ENCODE results near the gene SLC26A1. TPM values are rescaled to one million over a fixed set of nuclear protein-coding genes. Genes with fewer than 3 reads are reported as not detected.

The SLC26A1 gene
- polyA plus RNA-seq, 3 donors = 0.11 to 0.51 (median 0.31) TPM

- WGBS, 3 donors = 78 to 80% (median 80%) methylated on average over 6 to 8 of the region's 8 CpGs
- H3K27ac ChIP-seq (ENCODE audit: low read depth, low read length) = no peak overlapping the region
Observed at GRCh38 chr4:1031346-1031745, 38.1 kb upstream of the SLC26A1 start.

DNA sequence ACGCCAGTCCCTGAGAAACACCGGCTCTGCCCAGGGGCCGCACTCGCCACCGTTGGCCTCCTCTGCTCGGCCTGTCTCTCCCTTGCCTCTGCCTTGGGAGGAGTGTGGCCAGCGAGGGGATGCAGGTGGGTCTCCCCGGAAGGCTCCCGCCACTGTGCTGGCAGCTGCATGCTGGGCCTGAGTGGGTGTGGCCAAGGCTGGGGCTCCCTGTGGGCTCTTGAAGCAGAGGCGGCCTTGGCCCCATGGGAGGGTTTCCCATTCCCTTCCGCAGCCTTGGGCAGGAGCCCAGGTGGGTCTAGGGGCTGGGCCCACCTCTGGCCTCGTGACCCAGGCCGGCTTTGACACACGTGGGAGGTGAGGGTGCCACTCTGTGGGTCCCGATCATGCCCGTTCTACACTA lies 37.4 kb upstream of the SLC26A1 start:
- WGBS, 3 donors = 47 to 65% (median 63%) methylated on average over 16 of the region's 16 CpGs
- no peak overlapping the region for H3K27ac ChIP-seq (ENCODE audit: low read depth, low read length)

- no peak overlapping the region for H3K27ac ChIP-seq (ENCODE audit: low read depth, low read length)
- WGBS, 3 donors = 55 to 61% (median 56%) methylated on average over 12 of the region's 12 CpGs
Observed at GRCh38 chr4:1030031-1030430, 36.8 kb upstream of the SLC26A1 start.

DNA sequence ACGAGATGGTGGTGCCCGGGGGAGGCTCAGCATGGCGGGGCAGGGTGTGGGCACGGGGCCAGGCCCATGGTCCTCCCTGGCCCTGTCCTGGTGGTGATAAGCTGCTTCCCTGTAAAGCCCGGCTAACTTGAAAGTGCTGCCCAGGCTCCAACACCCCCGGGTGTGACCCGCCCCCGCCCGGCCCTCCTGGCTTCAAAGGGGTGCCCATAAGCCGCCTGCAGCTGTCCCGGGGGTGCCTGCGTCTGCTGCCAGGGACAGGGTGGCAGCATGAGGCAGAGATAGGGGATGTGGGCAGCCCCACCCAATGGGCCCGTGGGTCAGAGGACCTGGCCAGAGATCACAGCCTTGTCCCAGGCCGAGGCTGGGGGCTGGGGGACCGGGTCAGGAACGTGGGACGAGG lies 36.3 kb upstream of the SLC26A1 start:
- 44 to 62% (median 53%) methylated on average over 14 to 17 of the region's 17 CpGs for WGBS, 3 donors

GRCh38 chr4:1028574-1029220 lies 35.5 kb upstream of the SLC26A1 start:
- 77 to 80% (median 80%) methylated on average over 34 to 36 of the region's 36 CpGs for WGBS, 3 donors
- no peak overlapping the region for H3K27ac ChIP-seq (ENCODE audit: low read depth, low read length)

More for the DNA sequence above, 36.3 kb upstream of the SLC26A1 start:
- no peak overlapping the region for H3K27ac ChIP-seq (ENCODE audit: low read depth, low read length)

GRCh38 chr4:1027915-1028238 lies 34.7 kb upstream of the SLC26A1 start:
- WGBS, 3 donors = 48 to 65% (median 56%) methylated on average over 9 of the region's 9 CpGs

DNA sequence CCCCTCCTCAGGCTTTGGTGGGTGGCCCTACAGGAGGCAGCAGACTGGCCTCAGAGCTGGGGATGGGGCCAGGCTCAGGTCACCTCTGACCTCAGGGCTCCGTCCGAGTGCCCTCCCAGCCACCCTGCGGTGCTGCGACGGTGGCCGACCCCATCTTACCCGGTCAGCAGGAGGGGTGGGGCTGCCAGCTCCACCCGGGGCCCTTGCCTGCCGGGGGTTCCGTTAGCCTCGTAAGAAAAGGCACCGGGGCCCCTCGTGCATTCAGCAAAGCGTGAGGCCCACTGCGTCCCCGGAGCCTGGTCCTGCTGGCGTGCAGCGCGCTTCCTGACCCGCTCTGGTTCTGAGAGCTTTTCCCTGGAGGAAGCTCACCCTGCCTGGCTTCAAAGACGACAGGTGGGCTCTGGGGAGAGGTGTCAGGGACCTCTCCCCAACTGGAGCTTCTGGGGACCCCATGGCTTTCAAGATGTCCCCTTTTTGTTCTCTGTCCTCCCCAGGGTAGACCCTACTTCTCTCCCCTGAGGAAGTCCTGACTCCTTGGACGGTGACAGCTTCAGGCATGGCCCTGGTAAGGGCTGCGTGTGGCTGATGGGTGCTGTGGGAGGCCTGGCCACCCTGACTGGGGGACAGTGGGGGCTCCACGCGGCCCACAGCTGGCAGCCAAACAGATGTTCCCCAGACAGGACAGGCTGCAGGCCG lies 34.2 kb upstream of the SLC26A1 start:
- WGBS, 3 donors = 66 to 74% (median 69%) methylated on average over 25 to 26 of the region's 26 CpGs
- no peak overlapping the region for H3K27ac ChIP-seq (ENCODE audit: low read depth, low read length)

More at GRCh38 chr4:1027915-1028238, 34.7 kb upstream of the SLC26A1 start:
- H3K27ac ChIP-seq (ENCODE audit: low read depth, low read length) = no peak overlapping the region

GRCh38 chr4:1026115-1026514 lies 32.9 kb upstream of the SLC26A1 start:
- WGBS, 3 donors = 32 to 52% (median 43%) methylated on average over 17 of the region's 17 CpGs

GRCh38 chr4:1024882-1025545 lies 31.8 kb upstream of the SLC26A1 start:
- H3K27ac ChIP-seq (ENCODE audit: low read depth, low read length) = no peak overlapping the region
- WGBS, 3 donors = 90 to 94% (median 94%) methylated on average over 29 to 32 of the region's 32 CpGs

More at GRCh38 chr4:1026115-1026514, 32.9 kb upstream of the SLC26A1 start:
- no peak overlapping the region for H3K27ac ChIP-seq (ENCODE audit: low read depth, low read length)

DNA sequence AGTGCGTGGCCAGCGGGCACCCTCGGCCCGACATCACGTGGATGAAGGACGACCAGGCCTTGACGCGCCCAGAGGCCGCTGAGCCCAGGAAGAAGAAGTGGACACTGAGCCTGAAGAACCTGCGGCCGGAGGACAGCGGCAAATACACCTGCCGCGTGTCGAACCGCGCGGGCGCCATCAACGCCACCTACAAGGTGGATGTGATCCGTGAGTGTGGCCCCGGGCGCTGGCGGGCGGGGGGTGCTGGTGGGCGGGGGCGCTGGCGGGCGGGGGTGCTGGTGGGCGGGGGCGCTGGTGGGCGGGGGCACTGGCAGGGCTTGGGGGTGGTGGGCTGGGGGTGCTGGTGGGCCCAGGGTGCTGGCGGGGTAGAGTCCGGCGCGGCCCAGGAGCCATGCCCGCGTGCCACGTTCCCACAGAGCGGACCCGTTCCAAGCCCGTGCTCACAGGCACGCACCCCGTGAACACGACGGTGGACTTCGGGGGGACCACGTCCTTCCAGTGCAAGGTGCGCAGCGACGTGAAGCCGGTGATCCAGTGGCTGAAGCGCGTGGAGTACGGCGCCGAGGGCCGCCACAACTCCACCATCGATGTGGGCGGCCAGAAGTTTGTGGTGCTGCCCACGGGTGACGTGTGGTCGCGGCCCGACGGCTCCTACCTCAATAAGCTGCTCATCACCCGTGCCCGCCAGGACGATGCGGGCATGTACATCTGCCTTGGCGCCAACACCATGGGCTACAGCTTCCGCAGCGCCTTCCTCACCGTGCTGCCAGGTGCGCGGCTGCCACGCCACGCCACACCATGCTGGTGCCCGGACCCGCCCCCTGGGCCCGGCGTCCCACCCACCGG lies 30.9 kb upstream of the SLC26A1 start:
- no peak overlapping the region for H3K27ac ChIP-seq (ENCODE audit: low read depth, low read length)
- WGBS, 3 donors = 97% methylated on average over 66 to 83 of the region's 83 CpGs

- no peak overlapping the region for H3K27ac ChIP-seq (ENCODE audit: low read depth, low read length)
- 88 to 95% (median 94%) methylated on average over 18 to 20 of the region's 20 CpGs for WGBS, 3 donors
Observed at GRCh38 chr4:1023075-1023640, 30.0 kb upstream of the SLC26A1 start.

DNA sequence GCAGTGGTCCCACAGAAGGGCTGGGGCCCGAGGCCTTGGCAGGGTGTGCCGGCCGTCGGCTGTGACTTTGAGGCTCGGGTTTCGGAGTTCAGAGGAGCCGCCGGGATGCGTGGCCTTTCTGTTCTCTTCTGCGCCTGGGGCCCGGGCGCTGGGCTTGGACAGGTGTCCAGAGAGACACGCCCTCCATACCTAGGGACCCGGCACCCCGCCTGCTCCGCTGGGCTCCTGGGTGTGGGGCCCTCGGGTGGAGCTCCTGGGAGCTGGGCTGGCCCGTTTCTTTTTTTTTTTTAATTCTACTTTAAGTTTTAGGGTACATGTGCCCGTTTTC lies 29.5 kb upstream of the SLC26A1 start:
- H3K27ac ChIP-seq (ENCODE audit: low read depth, low read length) = no peak overlapping the region
- 88 to 91% (median 91%) methylated on average over 17 to 19 of the region's 19 CpGs for WGBS, 3 donors

GRCh38 chr4:1022051-1022738 lies 29.0 kb upstream of the SLC26A1 start:
- 92 to 93% (median 93%) methylated on average over 42 to 46 of the region's 46 CpGs for WGBS, 3 donors
- H3K27ac ChIP-seq (ENCODE audit: low read depth, low read length) = no peak overlapping the region

DNA sequence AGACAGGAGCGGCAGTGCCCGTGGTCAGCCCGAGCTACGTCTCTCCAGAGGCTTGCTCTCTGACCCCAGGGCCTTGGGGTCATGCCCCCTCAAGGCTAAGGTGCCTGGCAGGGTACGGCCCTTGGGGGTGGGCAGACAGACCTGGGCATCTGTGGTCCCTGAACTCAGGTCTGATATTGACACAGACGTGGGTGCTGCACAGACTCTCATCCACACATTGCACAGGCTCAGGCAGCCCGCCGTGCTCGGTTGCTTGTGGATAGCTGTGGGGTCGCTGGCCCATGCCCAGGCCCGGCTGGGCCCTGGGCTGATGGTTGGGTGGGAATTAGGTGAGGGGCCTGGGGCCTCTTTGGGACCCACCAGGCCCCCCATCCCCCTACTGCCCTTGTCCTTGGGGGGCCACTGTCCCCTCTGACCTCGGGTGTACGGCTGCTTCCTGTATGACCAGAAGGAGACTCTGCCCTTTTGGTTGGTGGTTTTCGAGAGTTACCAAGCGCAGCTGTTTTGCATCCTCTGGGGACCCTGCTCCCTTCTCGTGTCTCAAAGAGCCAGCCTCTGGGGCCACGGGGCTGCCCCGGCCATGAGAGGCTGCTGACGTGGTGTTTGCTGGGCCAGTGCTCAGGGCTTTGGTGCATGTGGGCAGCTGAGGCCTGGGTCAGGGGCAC lies 28.3 kb upstream of the SLC26A1 start:
- 79 to 91% (median 87%) methylated on average over 19 of the region's 19 CpGs for WGBS, 3 donors
- H3K27ac ChIP-seq (ENCODE audit: low read depth, low read length) = no peak overlapping the region

GRCh38 chr4:1019729-1020470 lies 26.7 kb upstream of the SLC26A1 start:
- 79 to 83% (median 83%) methylated on average over 22 to 23 of the region's 23 CpGs for WGBS, 3 donors
- no peak overlapping the region for H3K27ac ChIP-seq (ENCODE audit: low read depth, low read length)

DNA sequence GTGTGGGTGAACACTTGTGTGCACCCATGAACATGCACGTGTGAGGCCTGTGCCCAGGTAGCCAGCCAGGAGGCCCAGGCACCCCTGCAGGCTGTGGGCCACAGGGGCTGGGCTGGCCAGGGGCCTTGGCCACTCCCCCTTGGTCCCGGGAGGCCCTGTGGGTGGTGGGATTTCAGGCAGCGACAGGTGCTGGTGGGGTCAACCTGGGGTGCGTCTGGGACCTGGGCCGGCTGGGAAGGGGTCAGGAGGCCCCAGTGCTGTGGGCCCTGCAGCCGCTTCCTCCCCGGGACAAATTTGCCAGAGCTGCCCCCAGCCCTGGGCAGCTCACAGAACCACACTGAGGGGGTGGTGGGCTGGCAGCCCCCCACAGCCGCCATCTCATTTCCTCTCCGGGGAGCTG lies 26.1 kb upstream of the SLC26A1 start:
- no peak overlapping the region for H3K27ac ChIP-seq (ENCODE audit: low read depth, low read length)
- 57 to 75% (median 74%) methylated on average over 7 to 9 of the region's 9 CpGs for WGBS, 3 donors

Data from adipose tissue (tissue), 3 donors.